GM12878 (cell line): Measurements from ENCODE around the gene TMEM235.

ENCODE experiments used
- EP300 ChIP-seq, 2 experiments: fragments of 150-350 bp in 1 of 2; IDR thresholded peaks; 2 replicates each; pipeline ENCODE4 v1.6.1; 2011 to 2012; ENCODE audit warnings: low read depth in 2 of 2, low read length in 2 of 2, borderline replicate concordance in 1 of 2, improper control_type of control experiment in 1 of 2, inconsistent platforms in 1 of 2; ENCODE audit not compliant: control insufficient read depth in 1 of 2
- SMAD1 ChIP-seq: fragments of 450-650 bp; IDR thresholded peaks from 2 replicates; pipeline ENCODE4 v1.6.1; 2018; ENCODE audit warnings: mild to moderate bottlenecking, low read depth; ENCODE audit not compliant: partially characterized antibody
- SUZ12 ChIP-seq: fragments of 200-600 bp; sonication (generic); IDR thresholded peaks from one replicate; pipeline ENCODE4 v1.6.1; 2018; ENCODE audit warnings: antibody characterized with exemption, mild to moderate bottlenecking; ENCODE audit not compliant: unreplicated experiment
- TF ChIP-seq, protein P1 (sequence below): IDR thresholded peaks from 2 replicates; pipeline ENCODE4 v1.6.1; 2012; ENCODE audit warnings: low read depth, low read length, improper control_type of control experiment

DNA sequence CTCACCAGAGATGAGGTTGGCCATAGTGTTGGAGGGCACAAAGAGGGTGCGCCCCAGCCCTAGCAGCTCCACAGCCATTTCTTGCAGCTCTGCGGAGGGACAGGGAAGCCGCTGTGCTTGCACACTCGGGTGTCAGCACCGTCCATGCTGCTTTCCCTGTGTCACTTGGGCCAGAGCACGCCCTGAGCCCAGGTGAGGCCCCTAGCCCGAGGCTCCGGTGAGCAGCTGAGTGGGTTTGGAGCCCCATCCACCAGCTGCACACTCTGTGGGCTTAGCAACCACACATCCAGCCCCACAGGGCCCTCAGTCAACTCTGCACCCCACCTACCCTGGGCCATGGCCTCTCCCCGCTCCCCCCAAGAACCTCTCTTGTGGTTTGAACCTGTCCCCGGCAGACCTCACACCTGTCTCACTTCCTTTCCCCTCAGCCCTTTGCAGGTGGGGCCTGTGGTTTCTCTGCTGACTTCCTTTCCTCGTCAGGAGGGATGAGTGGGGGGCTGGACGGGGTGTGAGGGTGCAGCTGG lies 20.7 kb downstream of the TMEM235 start:
- TF ChIP-seq EP300 (IDR thresholded peaks at IDR 0.05; ENCODE audit: borderline replicate concordance in 1 of 2, control insufficient read depth in 1 of 2, low read depth in 2 of 2, low read length in 2 of 2) (0 out of 4 replicates have a peak, but pooled peaks of 1 of the 2 experiments have one; percentile 37), SUZ12 (no peak), SMAD1 (no peak)
- TF ChIP-seq, protein P1, sequence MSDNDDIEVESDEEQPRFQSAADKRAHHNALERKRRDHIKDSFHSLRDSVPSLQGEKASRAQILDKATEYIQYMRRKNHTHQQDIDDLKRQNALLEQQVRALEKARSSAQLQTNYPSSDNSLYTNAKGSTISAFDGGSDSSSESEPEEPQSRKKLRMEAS = no peak
